ENCODE results near the gene IQUB.

DNA sequence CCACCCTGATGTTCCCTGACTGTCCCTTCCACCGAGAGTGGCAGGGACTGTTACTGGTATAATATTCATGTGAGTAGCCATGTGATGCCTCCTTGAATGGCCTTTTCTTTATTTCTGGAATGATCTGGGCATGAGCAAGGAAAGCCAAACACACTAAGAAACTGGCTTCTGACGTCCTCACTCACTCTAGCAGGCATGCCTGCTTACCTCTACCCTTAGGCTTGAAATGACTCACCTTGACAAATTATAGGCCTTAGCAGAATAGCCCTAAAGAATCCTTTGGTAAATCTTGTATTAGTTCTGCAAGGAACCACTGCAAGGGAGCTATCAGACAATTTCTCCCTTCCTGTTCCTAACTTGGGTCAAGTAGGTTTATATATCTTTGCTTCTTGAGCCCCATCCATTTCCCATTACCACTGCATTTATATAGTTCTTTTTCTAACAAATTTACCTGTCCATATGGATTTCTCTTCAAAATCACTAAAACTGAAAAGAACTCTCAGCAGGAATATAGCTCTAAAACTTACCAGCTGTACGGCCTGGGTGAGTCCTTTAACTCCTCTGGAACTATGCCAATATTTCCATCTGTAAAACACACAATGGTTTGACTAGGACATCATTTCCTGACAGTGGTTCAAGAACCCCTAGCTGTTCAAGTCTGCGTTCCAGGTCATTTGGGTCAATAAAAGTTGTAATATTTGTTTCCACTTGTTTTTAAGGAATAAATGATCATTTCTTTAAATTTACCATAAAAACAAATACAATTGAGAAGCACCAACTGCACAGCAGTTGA lies 36.2 kb upstream of the IQUB start:
- TF ChIP-seq POLR2AphosphoS5 (IDR thresholded peaks at IDR 0.05), result no peak
- TF ChIP-seq, protein P1, sequence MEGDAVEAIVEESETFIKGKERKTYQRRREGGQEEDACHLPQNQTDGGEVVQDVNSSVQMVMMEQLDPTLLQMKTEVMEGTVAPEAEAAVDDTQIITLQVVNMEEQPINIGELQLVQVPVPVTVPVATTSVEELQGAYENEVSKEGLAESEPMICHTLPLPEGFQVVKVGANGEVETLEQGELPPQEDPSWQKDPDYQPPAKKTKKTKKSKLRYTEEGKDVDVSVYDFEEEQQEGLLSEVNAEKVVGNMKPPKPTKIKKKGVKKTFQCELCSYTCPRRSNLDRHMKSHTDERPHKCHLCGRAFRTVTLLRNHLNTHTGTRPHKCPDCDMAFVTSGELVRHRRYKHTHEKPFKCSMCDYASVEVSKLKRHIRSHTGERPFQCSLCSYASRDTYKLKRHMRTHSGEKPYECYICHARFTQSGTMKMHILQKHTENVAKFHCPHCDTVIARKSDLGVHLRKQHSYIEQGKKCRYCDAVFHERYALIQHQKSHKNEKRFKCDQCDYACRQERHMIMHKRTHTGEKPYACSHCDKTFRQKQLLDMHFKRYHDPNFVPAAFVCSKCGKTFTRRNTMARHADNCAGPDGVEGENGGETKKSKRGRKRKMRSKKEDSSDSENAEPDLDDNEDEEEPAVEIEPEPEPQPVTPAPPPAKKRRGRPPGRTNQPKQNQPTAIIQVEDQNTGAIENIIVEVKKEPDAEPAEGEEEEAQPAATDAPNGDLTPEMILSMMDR (IDR thresholded peaks at IDR 0.05), result no peak

All from sigmoid colon (tissue), 4 donors.